HEK293 (cell line): Measurements from ENCODE around the gene CD83.

Experiments
- CTCF ChIA-PET: fragments of 350-600 bp; formaldehyde crosslinking; extraction: SDS; loops from one replicate; lab custom pipeline; 2021; ENCODE audit warnings: antibody characterized with exemption; lab: Yijun Ruan, JAX
- POLR2A ChIA-PET: fragments of 300-600 bp; formaldehyde crosslinking; extraction: SDS; loops from one replicate; lab custom pipeline; 2020; ENCODE audit warnings: antibody characterized with exemption, inconsistent platforms; lab: Yijun Ruan, JAX
- H3K27ac ChIP-seq: fragments of 200-500 bp; sonication (Bioruptor generic); 2 replicates; pipeline ENCODE4 v1.5.1; 2014; ENCODE audit warnings: low read depth, low read length, control low read depth, inconsistent platforms; ENCODE audit errors: extremely low read depth
- H3K36me3 ChIP-seq, 2 experiments: fragments of 200-500 bp in 1 of 2; sonication (Bioruptor generic) in 1 of 2; 1 replicate in 1 of 2; 2 replicates in 1 of 2; pipeline ENCODE4 v1.5.1; 2014 to 2017; ENCODE audit warnings: inconsistent platforms in 2 of 2, low read length in 2 of 2; ENCODE audit not compliant: control insufficient read depth in 2 of 2, insufficient read depth in 1 of 2
- H3K4me1 ChIP-seq: fragments of 200-500 bp; sonication (Bioruptor generic); 2 replicates; pipeline ENCODE4 v1.5.1; 2014; ENCODE audit warnings: mild to moderate bottlenecking, low read length, inconsistent platforms; ENCODE audit not compliant: control insufficient read depth, insufficient read depth
- H3K4me3 ChIP-seq: 2 replicates; pipeline ENCODE4 v1.5.1; 2011; ENCODE audit warnings: low read depth, mild to moderate bottlenecking, control low read depth, low read length, moderate library complexity
- H3K9me3 ChIP-seq: fragments of 200-500 bp; sonication (Bioruptor generic); 2 replicates; pipeline ENCODE4 v1.5.1; 2014; ENCODE audit warnings: low read depth, low read length, inconsistent platforms; ENCODE audit not compliant: control insufficient read depth, insufficient read depth
- KLF10 ChIP-seq: fragments of 450-650 bp; IDR thresholded peaks from 2 replicates; pipeline ENCODE4 v1.5.1; 2018; ENCODE audit warnings: missing biosample characterization, mild to moderate bottlenecking, missing genetic modification characterization
- MYNN ChIP-seq: fragments of 450-650 bp; formaldehyde crosslinking; IDR thresholded peaks from 2 replicates; pipeline ENCODE4 v1.5.1; 2016; ENCODE audit warnings: missing biosample characterization, missing genetic modification characterization, borderline replicate concordance
- WT1 ChIP-seq: fragments of 450-650 bp; formaldehyde crosslinking; IDR thresholded peaks from 2 replicates; pipeline ENCODE4 v1.5.1; 2016; ENCODE audit warnings: missing biosample characterization, missing genetic modification characterization
- ZNF155 ChIP-seq: fragments of 450-650 bp; formaldehyde crosslinking; IDR thresholded peaks from 2 replicates; pipeline ENCODE4 v1.5.1; 2016; ENCODE audit warnings: missing biosample characterization, missing genetic modification characterization
- ZNF19 ChIP-seq: fragments of 450-650 bp; formaldehyde crosslinking; IDR thresholded peaks from 2 replicates; pipeline ENCODE4; 2016; ENCODE audit warnings: missing biosample characterization, missing genetic modification characterization, low read depth
- ZNF239 ChIP-seq: fragments of 450-650 bp; formaldehyde crosslinking; IDR thresholded peaks from 2 replicates; pipeline ENCODE4 v1.5.1; 2016; ENCODE audit warnings: missing biosample characterization, missing genetic modification characterization
- ZNF548 ChIP-seq: fragments of 450-650 bp; formaldehyde crosslinking; IDR thresholded peaks from 2 replicates; pipeline ENCODE4 v1.5.1; 2016; ENCODE audit warnings: missing biosample characterization, missing genetic modification characterization
- ZNF596 ChIP-seq: fragments of 450-650 bp; IDR thresholded peaks from 2 replicates; pipeline ENCODE4 v1.5.0; 2018; ENCODE audit warnings: missing biosample characterization, mild to moderate bottlenecking, missing genetic modification characterization, moderate library complexity
- ZNF785 ChIP-seq: fragments of 450-650 bp; formaldehyde crosslinking; IDR thresholded peaks from 2 replicates; pipeline ENCODE4 v1.5.1; 2016; ENCODE audit warnings: missing biosample characterization, missing genetic modification characterization
- TF ChIP-seq, protein P1 (sequence below): fragments of 450-650 bp; formaldehyde crosslinking; IDR thresholded peaks from 2 replicates; pipeline ENCODE4 v1.5.1; 2016; ENCODE audit warnings: missing biosample characterization, missing genetic modification characterization
- TF ChIP-seq, protein P2 (sequence below): fragments of 450-650 bp; formaldehyde crosslinking; IDR thresholded peaks from 2 replicates; pipeline ENCODE4 v1.5.1; 2017; ENCODE audit warnings: missing biosample characterization, missing genetic modification characterization
- TF ChIP-seq, protein P3 (sequence below): fragments of 450-650 bp; formaldehyde crosslinking; IDR thresholded peaks from 2 replicates; pipeline ENCODE4 v1.5.1; 2017; ENCODE audit warnings: missing biosample characterization, missing genetic modification characterization

CD83 gene

DNA sequence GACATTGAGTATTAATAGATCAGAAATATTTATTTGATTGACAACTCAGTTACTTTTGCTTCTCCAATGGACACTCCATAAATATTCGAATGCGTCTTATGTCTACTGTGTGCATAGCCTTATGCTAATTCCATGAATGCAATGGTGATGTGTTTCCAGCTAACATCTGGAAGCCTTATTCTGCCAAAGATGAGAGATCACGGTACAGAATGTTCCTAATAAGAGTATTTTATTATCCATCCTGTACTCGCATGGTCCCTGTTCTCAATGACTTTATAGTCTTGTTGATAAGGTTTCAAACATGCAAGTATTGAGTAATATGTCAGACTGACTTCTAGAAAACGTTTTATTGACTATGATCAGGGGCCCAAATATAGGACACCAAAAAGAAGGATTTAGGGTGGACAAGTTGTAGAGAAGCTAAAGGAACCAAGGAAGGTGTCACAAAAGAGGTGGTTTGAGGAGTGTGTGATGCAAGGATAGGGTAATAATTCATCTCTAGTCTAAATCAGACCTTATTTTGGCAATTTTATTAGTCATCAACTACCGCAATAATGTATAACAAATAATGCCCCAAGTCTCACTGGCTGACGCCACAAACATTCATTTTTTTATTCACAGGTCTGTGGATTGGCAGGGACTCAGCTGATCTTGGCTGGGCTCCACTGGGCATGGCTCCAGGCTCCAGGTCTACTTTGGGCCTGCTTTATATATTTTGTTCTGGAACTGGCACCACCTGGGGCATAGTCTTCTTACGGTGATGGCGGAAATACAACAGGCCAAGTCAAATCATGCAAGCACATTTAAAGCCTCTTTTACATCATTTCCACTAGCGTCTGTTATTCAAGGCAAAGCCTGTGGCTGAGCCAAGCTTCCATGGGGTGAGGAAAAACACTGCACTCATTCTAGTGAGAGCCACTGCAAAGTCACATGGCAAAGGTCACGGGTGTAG lies 24.5 kb upstream of the CD83 start (continued):
- TF ChIP-seq, protein P1, sequence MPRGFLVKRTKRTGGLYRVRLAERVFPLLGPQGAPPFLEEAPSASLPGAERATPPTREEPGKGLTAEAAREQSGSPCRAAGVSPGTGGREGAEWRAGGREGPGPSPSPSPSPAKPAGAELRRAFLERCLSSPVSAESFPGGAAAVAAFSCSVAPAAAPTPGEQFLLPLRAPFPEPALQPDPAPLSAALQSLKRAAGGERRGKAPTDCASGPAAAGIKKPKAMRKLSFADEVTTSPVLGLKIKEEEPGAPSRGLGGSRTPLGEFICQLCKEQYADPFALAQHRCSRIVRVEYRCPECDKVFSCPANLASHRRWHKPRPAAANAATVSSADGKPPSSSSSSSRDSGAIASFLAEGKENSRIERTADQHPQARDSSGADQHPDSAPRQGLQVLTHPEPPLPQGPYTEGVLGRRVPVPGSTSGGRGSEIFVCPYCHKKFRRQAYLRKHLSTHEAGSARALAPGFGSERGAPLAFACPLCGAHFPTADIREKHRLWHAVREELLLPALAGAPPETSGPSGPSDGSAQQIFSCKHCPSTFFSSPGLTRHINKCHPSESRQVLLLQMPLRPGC: no peak

DNA sequence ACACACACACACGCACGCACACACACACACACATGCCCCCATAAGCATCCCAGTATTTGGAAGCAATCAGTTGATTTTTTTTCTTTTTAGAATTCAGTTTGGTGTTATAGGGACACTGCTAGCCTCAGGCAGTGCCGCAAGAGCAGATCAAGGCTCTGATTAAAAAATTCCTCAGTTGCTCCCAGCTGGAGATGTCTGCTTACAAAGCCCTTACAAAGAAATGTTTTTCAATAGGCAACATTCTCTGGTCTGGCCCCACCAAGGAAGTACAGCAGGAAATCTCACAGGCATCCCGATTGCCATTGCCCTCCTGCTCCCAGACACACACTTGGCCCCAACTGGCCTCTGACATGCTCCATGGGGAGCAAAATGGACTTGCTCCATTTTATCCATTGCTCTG lies 22.9 kb upstream of the CD83 start:
- no peak for TF ChIP-seq WT1 (tag by site-specific recombination)
- no peak for TF ChIP-seq KLF10 (tag by site-specific recombination)
- TF ChIP-seq MYNN (tag by site-specific recombination): no peak
- no peaks in the 10 kb centered on the region for H3K36me3 ChIP-seq
- H3K4me3 ChIP-seq: no peak overlapping the region
- POLR2A ChIA-PET: no interaction called here
- no peaks in the 10 kb centered on the region for H3K9me3 ChIP-seq
- no peak overlapping the region for H3K27ac ChIP-seq
- CTCF ChIA-PET: interaction anchor here (1.1 kb wide), 1 partner anchor 18 kb away, joined by 3 read pairs; no protein-coding TSS in a partner anchor
- no peaks in the 10 kb centered on the region for H3K4me1 ChIP-seq

DNA sequence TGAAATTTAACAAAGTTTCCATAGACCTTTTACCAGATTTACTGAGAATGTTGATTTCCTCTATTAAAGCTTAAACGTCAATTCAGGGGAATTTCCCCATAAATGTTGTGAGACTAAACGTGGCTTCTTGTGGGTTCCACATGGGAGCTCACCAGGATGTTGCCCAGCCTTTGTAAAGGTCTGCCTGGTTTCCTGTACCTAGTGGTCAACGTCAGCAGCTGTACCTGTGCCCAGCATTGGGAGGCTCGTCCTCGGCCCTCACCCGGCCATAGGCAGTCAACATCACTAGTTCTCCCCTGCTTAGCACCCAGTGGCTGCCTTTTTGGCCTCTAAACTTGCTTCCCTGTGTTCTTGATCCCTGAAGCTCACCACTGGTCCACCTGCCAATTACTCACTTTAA lies 22.1 kb upstream of the CD83 start:
- H3K36me3 ChIP-seq: no peaks in the 10 kb centered on the region
- no peak overlapping the region for H3K4me3 ChIP-seq
- no peak for TF ChIP-seq ZNF155 (tag by site-specific recombination)
- TF ChIP-seq ZNF239 (tag by site-specific recombination): no peak
- TF ChIP-seq, protein P2, sequence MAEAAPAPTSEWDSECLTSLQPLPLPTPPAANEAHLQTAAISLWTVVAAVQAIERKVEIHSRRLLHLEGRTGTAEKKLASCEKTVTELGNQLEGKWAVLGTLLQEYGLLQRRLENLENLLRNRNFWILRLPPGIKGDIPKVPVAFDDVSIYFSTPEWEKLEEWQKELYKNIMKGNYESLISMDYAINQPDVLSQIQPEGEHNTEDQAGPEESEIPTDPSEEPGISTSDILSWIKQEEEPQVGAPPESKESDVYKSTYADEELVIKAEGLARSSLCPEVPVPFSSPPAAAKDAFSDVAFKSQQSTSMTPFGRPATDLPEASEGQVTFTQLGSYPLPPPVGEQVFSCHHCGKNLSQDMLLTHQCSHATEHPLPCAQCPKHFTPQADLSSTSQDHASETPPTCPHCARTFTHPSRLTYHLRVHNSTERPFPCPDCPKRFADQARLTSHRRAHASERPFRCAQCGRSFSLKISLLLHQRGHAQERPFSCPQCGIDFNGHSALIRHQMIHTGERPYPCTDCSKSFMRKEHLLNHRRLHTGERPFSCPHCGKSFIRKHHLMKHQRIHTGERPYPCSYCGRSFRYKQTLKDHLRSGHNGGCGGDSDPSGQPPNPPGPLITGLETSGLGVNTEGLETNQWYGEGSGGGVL: no peak
- no peaks in the 10 kb centered on the region for H3K9me3 ChIP-seq
- POLR2A ChIA-PET: no interaction called here
- no peak overlapping the region for H3K27ac ChIP-seq
- CTCF ChIA-PET: interaction anchor here (1.0 to 1.4 kb wide), 4 partner anchors 14 to 51 kb away, joined by 3 to 7 read pairs (median 4); no protein-coding TSS in a partner anchor
- H3K4me1 ChIP-seq: no peaks in the 10 kb centered on the region

DNA sequence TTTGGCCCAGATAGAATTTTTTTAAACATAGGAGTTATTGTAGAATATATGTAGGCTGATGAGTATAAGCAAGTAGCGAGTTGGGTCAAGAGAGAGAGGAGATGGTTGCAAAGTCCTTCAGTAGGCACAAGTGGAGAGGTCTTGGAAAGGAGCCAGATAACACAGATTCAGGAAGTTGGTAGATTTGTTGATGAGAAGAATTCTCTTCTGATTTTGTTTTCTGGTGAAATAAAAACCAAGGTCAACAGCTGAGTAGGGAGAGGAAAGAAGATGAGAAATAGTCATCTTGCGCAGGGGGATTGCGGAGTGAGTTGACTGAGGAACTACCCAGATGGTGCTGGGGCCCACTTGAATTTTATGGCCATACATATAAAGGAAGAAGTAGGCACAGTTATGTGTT lies 17.4 kb upstream of the CD83 start:
- CTCF ChIA-PET: interaction anchor here (1.1 kb wide), 1 partner anchor 192 kb away, joined by 3 read pairs; no protein-coding TSS in a partner anchor

More for the DNA sequence above, 17.4 kb upstream of the CD83 start:
- Histone ChIP-seq H3K9me3 (no peaks in the 10 kb centered on the region), H3K4me1 (no peaks in the 10 kb centered on the region), H3K27ac (no peak overlapping the region), H3K36me3 (no peaks in the 10 kb centered on the region), H3K4me3 (no peak overlapping the region)
- no peak for TF ChIP-seq ZNF596 (tag by site-specific recombination)
- TF ChIP-seq, protein P3, sequence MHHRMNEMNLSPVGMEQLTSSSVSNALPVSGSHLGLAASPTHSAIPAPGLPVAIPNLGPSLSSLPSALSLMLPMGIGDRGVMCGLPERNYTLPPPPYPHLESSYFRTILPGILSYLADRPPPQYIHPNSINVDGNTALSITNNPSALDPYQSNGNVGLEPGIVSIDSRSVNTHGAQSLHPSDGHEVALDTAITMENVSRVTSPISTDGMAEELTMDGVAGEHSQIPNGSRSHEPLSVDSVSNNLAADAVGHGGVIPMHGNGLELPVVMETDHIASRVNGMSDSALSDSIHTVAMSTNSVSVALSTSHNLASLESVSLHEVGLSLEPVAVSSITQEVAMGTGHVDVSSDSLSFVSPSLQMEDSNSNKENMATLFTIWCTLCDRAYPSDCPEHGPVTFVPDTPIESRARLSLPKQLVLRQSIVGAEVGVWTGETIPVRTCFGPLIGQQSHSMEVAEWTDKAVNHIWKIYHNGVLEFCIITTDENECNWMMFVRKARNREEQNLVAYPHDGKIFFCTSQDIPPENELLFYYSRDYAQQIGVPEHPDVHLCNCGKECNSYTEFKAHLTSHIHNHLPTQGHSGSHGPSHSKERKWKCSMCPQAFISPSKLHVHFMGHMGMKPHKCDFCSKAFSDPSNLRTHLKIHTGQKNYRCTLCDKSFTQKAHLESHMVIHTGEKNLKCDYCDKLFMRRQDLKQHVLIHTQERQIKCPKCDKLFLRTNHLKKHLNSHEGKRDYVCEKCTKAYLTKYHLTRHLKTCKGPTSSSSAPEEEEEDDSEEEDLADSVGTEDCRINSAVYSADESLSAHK (tag by site-specific recombination): no peak
- no peak for TF ChIP-seq ZNF548 (tag by site-specific recombination)
- no peak for TF ChIP-seq ZNF19 (tag by site-specific recombination)
- no peak for TF ChIP-seq ZNF785 (tag by site-specific recombination)
- POLR2A ChIA-PET: no interaction called here
